HG02884 (cell line): ENCODE results near the gene B3GAT3.
"Not testable (repeated sequence)": the region's sequence is repeated elsewhere in the genome, so short reads cannot be mapped to it uniquely, and the experiment has no call there.

ENCODE experiments used
- ATAC-seq: cut with Tn5 transposase; IDR thresholded peaks from one replicate; pipeline ENCODE4 v1.9.1; 2021; ENCODE audit warnings: mild to moderate bottlenecking, moderate library complexity; ENCODE audit not compliant: unreplicated experiment

B3GAT3 gene

DNA sequence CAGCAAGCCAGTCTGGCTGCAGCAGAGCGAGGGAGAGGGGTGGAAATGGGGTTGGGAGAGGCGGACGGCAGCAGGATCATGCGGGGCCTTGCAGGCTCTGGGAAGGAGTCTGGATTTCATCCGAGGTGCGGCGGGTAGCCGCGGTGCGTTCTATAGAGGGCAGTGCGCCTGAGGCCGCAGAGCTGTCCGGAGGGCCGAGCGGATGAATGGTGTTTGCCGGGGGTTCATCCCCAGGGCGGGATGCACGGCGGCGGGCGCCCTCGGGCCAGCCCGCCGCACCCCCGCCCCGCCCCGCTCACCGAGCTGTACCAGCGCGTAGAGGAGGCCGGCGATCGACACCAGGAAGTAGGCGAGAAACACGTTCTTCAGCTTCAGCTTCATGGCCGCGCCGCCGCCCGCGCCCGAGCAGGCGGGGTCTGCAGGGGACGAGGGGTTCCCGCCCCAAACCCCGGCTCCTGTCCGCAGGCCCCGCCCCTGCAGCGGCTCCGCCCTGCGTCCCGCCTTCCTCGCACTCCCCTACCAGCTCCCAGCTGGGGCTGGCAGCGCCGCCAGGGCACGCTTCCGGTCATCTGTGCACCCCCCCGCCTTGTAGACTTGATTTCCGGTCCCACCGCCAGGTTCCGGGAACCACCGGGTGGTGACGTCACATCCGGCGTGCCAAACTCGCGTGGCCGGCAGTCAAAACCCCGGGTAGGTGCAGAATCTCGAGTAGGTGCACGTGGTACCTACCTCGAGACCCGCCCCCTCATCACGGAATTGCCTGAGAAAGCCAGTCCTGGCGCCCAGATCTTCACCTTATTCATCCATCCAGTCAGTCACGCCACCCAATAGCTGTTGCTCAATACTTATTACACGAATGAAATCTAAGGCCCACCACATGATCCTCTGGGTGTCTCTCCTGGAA lies at the start of gene B3GAT3:
Gene B3GAT3 (minus strand): TSS at position 420 of the 904 bp plus-strand sequence. CDS start 39 bp downstream, at position 381.
- ATAC-seq: peak; percentile 90

GRCh38 chr11:62671236-62671607 lies 49.4 kb upstream of the B3GAT3 start:
- no peak for ATAC-seq

DNA sequence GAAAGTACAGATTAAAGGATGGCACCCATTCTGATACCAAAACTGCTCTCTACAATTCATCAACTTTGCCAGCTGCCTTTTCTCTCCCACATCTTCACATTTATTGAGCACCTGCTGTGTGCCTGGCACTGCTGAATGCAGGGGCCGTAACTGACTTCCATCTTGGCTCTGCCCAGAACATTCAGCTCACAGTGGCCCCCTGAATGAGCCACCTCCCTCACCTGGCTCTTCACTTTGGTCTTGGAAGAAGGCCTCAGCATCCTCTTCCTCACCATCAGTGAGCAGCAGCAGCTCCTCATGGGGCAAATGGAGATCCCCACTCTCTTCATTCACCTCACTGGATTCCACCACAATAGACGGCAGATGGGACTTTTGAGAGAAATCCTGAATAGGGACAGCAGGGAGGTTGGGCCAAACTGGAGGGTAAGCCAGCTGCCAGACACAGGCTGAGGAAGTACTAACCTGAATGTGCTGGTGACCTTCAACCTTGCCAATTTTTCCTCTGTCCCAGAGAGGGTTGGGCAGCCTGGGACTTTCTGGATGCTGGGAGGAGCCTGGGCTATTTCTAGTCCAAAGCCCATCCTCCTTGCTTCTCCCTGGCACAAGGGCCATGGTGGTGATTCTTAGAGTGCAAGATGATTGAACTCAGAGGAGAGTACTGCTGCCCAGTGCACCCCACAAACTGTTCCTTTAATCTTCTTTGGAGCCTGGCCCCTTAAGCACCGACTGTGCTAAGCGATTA lies 47.8 kb upstream of the B3GAT3 start:
- no peak for ATAC-seq

- ATAC-seq: no peak
These were observed 45.7 kb upstream of the B3GAT3 start for GRCh38 chr11:62667460-62667859.

- ATAC-seq: no peak
These were observed 44.6 kb upstream of the B3GAT3 start for GRCh38 chr11:62666259-62666926.

GRCh38 chr11:62665599-62666258 lies 43.9 kb upstream of the B3GAT3 start:
- peak; percentile 14 for ATAC-seq

DNA sequence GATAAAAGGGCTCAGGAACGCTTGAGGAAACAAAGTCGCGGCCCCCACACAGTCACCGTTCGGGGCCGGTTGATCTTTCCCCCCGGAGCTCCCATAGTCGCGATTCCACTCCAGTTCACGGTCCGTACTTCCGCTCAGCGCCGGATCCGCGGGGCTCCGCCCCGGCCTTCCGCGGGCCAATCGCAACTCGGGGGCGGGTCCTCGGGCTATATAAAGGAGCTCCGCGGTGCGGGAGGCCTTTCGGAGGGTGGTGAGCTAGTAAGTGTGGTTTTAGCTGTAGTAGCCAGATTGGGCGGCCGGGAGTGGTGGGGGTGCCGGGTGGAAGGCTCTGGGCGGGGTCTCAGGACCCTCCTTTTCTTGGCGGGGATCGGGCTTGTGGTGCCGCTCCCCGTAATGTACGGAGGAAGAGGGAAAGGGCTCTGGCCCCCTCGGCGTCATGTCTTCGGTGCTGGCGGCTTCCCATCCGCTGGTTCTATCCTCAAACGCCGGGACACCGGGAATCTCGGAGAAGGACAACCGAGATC lies 43.4 kb upstream of the B3GAT3 start, which contains the start of the genes C11orf98 and CSKMT:
Gene C11orf98 (minus strand): TSS at position 136 of the 524 bp plus-strand sequence. CDS start 41 bp downstream, at position 95.
Gene CSKMT (plus strand): TSS at position 238 of the 524 bp plus-strand sequence. CDS start 568 bp downstream, outside the sequence.
- peak; percentile 74 for ATAC-seq

GRCh38 chr11:62664405-62665074 lies 42.8 kb upstream of the B3GAT3 start:
- peak; percentile 22 for ATAC-seq

DNA sequence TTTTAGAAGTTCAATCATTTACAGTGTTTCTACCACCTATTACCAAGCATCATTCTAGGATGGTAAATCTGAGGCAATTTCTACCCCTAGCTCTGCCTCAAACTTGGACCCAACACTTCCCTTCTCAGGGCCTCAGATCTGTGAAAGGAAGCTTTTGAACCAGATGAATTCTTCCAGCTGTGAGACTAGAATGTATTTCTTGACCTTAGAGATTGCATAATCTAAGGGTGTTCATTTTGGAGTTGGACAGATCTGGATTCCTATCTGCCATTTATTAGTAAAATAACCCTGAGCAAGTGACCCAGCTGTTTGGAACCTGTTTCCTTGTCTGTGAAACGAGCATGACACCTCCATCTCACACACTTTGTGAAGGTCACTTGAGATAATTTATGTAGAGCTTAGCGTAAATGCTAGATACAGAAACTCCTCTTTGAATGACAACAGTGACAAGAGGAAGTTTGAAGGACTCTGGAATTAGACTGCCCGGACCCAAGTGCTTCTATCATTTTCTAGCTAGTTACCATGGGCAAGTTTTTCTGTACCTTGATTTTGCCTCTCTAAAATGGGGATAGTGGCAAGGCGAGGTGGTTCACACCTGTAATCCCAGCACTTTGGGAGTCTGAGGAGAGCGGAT lies 35.1 kb upstream of the B3GAT3 start:
- no peak for ATAC-seq

DNA sequence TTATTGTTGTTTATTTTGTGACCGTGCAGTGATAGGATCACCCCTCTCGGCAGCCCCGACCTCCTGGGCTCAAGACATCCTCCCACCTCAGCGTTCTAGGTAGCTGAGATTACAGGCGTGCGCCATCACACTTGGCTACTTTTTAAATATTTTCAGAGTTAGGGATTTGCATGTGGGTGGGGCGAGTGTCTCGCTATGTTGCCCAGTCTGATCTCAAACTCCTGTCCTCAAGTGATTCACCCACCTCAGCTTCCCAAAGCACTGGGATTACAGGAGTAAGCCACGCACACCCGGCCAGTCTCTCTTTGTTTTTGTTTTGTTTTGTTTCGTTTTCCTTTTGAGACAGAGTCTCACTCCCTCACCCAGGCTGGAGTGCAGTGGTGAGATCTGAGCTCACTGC lies 32.5 kb upstream of the B3GAT3 start:
- ATAC-seq: no peak

- ATAC-seq: no peak
These were observed 30.6 kb upstream of the B3GAT3 start for GRCh38 chr11:62652161-62653006.

DNA sequence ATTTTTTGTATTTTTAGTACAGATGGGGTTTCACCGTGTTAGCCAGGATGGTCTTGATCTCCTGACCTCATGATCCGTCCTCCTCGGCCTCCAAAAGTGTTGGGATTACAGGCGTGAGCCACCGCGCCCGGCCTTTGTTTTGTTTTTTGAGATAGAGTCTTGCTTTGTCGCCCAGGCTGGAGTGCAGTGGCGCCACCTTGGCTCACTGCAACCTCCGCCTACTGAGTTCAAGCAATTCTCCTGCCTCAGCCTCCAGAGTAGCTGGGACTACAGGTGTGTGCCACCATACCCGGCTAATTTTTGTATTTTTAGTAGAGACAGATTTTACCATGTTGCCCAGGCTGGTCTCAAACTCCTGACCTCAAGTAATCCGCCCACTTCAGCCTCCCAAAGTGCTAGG lies 28.5 kb upstream of the B3GAT3 start:
- not testable (repeated sequence) for ATAC-seq

GRCh38 chr11:62649486-62649885 lies 27.7 kb upstream of the B3GAT3 start:
- ATAC-seq: no peak

- ATAC-seq: no peak
These were observed 27.2 kb upstream of the B3GAT3 start for GRCh38 chr11:62648967-62649364.

GRCh38 chr11:62648185-62648966 lies 26.6 kb upstream of the B3GAT3 start:
- ATAC-seq: no peak

DNA sequence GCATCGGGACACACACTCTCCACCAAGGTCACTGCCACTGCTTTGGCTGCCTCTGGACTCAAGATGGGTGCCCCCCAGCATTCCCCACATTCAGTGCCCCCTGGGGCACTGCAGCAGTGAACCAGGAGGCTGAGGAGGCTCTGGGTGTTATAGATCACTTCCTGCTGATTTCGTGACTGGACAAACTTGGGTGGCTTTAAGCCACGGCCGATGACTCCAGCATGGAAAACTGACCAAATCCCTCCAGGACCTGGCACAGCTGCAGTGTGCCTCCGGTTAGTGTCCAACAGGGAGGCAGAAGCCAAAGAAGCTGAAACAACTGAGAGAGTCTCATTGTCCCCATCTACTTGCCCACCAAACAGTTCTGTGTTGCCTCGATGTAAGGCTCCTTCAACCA lies 25.8 kb upstream of the B3GAT3 start:
- no peak for ATAC-seq

- no peak for ATAC-seq
These were observed 25.2 kb upstream of the B3GAT3 start for GRCh38 chr11:62646825-62647608.
